OCI-LY1 (cell line): ENCODE data around the gene DTNB.
"Not testable (repeated sequence)": the region's sequence is repeated elsewhere in the genome, so short reads cannot be mapped to it uniquely, and the experiment has no call there.

Experiments used
- H2AFZ ChIP-seq: fragments of 200-600 bp; sonication (generic), shearing (Covaris generic); 2 replicates; pipeline ENCODE4 v1.6.0; 2014; ENCODE audit warnings: antibody characterized with exemption, mild to moderate bottlenecking, low read length
- H3F3A ChIP-seq: fragments of 200-600 bp; sonication (generic), shearing (Covaris generic); 2 replicates; pipeline ENCODE4 v1.6.0; 2014; ENCODE audit warnings: mild to moderate bottlenecking, antibody characterized with exemption, low read length, moderate library complexity; ENCODE audit not compliant: insufficient read depth
- H3K27ac ChIP-seq: fragments of 200-600 bp; sonication (generic); 2 replicates; pipeline ENCODE4 v1.5.1; 2014; ENCODE audit warnings: low read length, mixed run types, mild to moderate bottlenecking, low read depth; ENCODE audit not compliant: poor library complexity, severe bottlenecking
- H3K27me3 ChIP-seq: fragments of 200-600 bp; sonication (generic); 2 replicates; pipeline ENCODE4 v1.6.0; 2014; ENCODE audit warnings: antibody characterized with exemption, mild to moderate bottlenecking, low read length, moderate library complexity; ENCODE audit not compliant: insufficient read depth
- H3K36me3 ChIP-seq: fragments of 200-600 bp; sonication (generic); 2 replicates; pipeline ENCODE4 v1.6.1; 2014; ENCODE audit warnings: mild to moderate bottlenecking, antibody characterized with exemption, low read length, moderate library complexity, mixed read lengths; ENCODE audit not compliant: insufficient read depth
- H3K4me1 ChIP-seq: fragments of 200-600 bp; sonication (generic); 2 replicates; pipeline ENCODE4 v1.5.1; 2014; ENCODE audit warnings: mild to moderate bottlenecking, low read length, moderate library complexity; ENCODE audit not compliant: insufficient read depth, severe bottlenecking
- H3K4me2 ChIP-seq: fragments of 200-600 bp; sonication (generic), shearing (Covaris generic); 2 replicates; pipeline ENCODE4 v1.6.1; 2014; ENCODE audit warnings: low read length
- H3K4me3 ChIP-seq: fragments of 200-600 bp; sonication (generic); 2 replicates; pipeline ENCODE4 v1.5.1; 2014; ENCODE audit warnings: low read length, low read depth, mild to moderate bottlenecking, mixed read lengths; ENCODE audit not compliant: poor library complexity, severe bottlenecking
- H3K79me2 ChIP-seq: fragments of 200-600 bp; shearing (Covaris generic); 2 replicates; pipeline ENCODE4 v1.6.1; 2016; ENCODE audit warnings: mixed run types, low read length, mixed read lengths; ENCODE audit not compliant: insufficient read depth
- H3K9ac ChIP-seq: fragments of 200-600 bp; sonication (generic), shearing (Covaris generic); 2 replicates; pipeline ENCODE4 v1.6.1; 2014; ENCODE audit warnings: mild to moderate bottlenecking, low read length, mixed read lengths
- H3K9me2 ChIP-seq: fragments of 200-600 bp; sonication (generic), shearing (Covaris generic); 2 replicates; pipeline ENCODE4 v1.6.1; 2014; ENCODE audit warnings: low read depth, mild to moderate bottlenecking, low read length, mixed read lengths
- H3K9me3 ChIP-seq: fragments of 200-600 bp; shearing (Covaris generic); 2 replicates; pipeline ENCODE4 v1.6.1; 2014; ENCODE audit warnings: low read length, mixed read lengths
- H4K20me1 ChIP-seq: fragments of 200-600 bp; sonication (generic), shearing (Covaris generic); 2 replicates; pipeline ENCODE4 v1.6.0; 2016; ENCODE audit warnings: mild to moderate bottlenecking, low read length; ENCODE audit not compliant: insufficient read depth
- EZH2 ChIP-seq: fragments of 200-600 bp; sonication (generic), shearing (Covaris generic); IDR thresholded peaks from 2 replicates; pipeline ENCODE4 v1.8.0; 2017; ENCODE audit warnings: borderline replicate concordance, mixed run types, mild to moderate bottlenecking, antibody characterized with exemption, low read length, moderate library complexity, mixed read lengths
- TF ChIP-seq, protein P1 (sequence below): fragments of 200-600 bp; sonication (generic), shearing (Covaris generic); IDR thresholded peaks from 2 replicates; pipeline ENCODE4 v1.5.1; 2017; ENCODE audit warnings: mild to moderate bottlenecking, antibody characterized with exemption, low read length, moderate library complexity, mixed read lengths

The DTNB gene

DNA sequence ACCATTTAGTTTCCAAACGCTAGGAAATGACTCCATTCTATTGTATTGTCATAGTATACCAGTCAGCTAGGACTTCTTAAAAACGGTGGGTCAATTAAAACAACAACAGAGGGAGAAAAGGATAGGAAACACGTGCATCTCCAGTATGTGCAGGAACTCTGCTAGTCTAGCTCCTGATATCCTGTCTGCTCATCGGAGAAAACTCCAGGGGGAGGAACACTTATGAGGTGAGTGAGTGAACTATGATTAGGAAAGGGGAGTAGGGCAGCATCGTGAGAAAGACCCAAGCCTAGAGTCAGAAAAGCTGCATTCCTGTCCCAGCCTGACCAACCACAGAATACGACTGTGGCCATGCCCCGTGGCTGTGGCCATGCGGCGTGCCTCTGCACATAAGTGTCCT lies 34.2 kb downstream of the DTNB start:
- Histone ChIP-seq H2AFZ (no peak overlapping the region), H3K27me3 (no peaks in the 10 kb centered on the region), H3K9ac (no peak overlapping the region), H3K36me3 (no peaks in the 10 kb centered on the region), H3K9me2 (no peaks in the 10 kb centered on the region), H3K9me3 (no peaks in the 10 kb centered on the region), H3K4me3 (no peak overlapping the region), H3F3A (no peaks in the 10 kb centered on the region), H3K27ac (no peak overlapping the region), H3K4me1 (no peaks in the 10 kb centered on the region), H3K4me2 (no peak overlapping the region), H3K79me2 (no peaks in the 10 kb centered on the region), H4K20me1 (no peaks in the 10 kb centered on the region)
- TF ChIP-seq, protein P1, sequence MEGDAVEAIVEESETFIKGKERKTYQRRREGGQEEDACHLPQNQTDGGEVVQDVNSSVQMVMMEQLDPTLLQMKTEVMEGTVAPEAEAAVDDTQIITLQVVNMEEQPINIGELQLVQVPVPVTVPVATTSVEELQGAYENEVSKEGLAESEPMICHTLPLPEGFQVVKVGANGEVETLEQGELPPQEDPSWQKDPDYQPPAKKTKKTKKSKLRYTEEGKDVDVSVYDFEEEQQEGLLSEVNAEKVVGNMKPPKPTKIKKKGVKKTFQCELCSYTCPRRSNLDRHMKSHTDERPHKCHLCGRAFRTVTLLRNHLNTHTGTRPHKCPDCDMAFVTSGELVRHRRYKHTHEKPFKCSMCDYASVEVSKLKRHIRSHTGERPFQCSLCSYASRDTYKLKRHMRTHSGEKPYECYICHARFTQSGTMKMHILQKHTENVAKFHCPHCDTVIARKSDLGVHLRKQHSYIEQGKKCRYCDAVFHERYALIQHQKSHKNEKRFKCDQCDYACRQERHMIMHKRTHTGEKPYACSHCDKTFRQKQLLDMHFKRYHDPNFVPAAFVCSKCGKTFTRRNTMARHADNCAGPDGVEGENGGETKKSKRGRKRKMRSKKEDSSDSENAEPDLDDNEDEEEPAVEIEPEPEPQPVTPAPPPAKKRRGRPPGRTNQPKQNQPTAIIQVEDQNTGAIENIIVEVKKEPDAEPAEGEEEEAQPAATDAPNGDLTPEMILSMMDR, result no peak
- no peak for TF ChIP-seq EZH2

DNA sequence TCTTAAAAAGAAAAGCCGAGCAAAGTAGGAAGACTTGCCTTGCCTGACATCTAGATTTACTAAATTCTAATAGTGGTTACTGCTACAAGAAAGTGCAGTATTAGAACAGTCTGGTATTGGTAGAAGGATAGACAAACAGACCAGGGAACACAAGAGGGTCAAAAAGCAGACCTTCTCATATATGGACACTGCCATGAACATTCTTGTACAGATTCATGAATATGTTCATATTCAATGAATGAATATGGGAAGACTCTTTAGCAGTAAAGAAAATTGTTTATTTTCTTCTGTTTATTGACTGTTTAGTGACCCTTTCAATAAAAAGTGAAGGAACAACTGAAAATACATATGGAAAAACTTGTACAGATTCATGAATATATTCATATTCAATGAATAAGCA lies 37.6 kb downstream of the DTNB start:
- no peaks in the 10 kb centered on the region for H3F3A ChIP-seq
- no peaks in the 10 kb centered on the region for H4K20me1 ChIP-seq
- H3K27ac ChIP-seq, result no peak overlapping the region
- H3K4me2 ChIP-seq, result no peak overlapping the region
- no peaks in the 10 kb centered on the region for H3K36me3 ChIP-seq
- no peaks in the 10 kb centered on the region for H3K79me2 ChIP-seq
- no peaks in the 10 kb centered on the region for H3K27me3 ChIP-seq
- no peak for TF ChIP-seq EZH2
- TF ChIP-seq, protein P1, result no peak
- H3K9me3 ChIP-seq, result no peaks in the 10 kb centered on the region
- H3K4me1 ChIP-seq, result no peaks in the 10 kb centered on the region
- H3K9ac ChIP-seq, result no peak overlapping the region
- no peak overlapping the region for H2AFZ ChIP-seq
- H3K4me3 ChIP-seq, result no peak overlapping the region
- no peaks in the 10 kb centered on the region for H3K9me2 ChIP-seq

DNA sequence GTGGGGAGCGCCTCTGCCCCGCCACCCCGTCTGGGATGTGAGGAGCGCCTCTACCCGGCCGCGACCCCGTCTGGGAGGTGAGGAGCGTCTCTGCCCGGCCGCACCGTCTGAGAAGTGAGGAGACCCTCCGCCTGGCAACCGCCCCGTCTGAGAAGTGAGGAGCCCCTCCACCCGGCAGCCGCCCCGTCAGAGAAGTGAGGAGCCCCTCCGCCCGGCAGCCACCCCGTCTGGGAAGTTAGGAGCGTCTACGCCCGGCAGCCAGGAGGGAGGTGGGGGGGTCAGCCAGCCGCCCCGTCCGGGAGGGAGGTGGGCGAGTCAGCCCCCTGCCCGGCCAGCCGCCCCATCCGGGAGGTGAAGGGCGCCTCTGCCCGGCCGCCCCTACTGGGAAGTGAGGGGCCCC lies 39.6 kb downstream of the DTNB start:
- not testable (repeated sequence) for H3K4me2 ChIP-seq, H2AFZ ChIP-seq, H4K20me1 ChIP-seq, H3K9me2 ChIP-seq, H3K4me3 ChIP-seq, H3K9ac ChIP-seq, H3K27me3 ChIP-seq, H3K9me3 ChIP-seq, H3K4me1 ChIP-seq, H3F3A ChIP-seq, H3K79me2 ChIP-seq, H3K27ac ChIP-seq, H3K36me3 ChIP-seq

DNA sequence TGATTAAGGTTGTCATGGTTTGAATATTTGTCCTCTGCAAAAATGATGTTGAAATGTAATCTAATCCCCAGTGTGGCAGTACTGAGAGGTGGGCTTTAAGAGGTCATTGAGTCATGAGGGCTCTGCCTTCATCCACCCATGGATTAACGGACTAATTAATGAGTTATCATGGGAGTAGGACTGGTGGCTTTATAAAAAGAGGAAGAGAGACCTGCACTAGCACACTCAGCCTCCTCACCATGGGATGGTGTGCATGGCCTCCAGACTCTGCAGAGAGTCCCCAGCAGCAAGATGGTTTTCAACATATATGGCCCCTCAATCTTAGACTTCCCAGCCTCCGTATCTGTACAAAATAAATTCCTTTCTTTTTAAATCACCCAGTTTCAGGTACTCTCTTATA lies 41.0 kb downstream of the DTNB start:
- no peaks in the 10 kb centered on the region for H3K4me1 ChIP-seq
- H3K9ac ChIP-seq, result no peak overlapping the region
- no peaks in the 10 kb centered on the region for H3K9me2 ChIP-seq
- no peak for TF ChIP-seq EZH2
- TF ChIP-seq, protein P1, result no peak
- no peaks in the 10 kb centered on the region for H3K27me3 ChIP-seq
- H3K79me2 ChIP-seq, result no peaks in the 10 kb centered on the region
- H4K20me1 ChIP-seq, result no peaks in the 10 kb centered on the region
- no peaks in the 10 kb centered on the region for H3F3A ChIP-seq
- H3K36me3 ChIP-seq, result no peaks in the 10 kb centered on the region; the same call in 1 of the 2 replicates
- H3K4me2 ChIP-seq, result no peak overlapping the region
- H3K27ac ChIP-seq, result no peak overlapping the region
- no peak overlapping the region for H2AFZ ChIP-seq
- no peak overlapping the region for H3K4me3 ChIP-seq
- no peaks in the 10 kb centered on the region for H3K9me3 ChIP-seq
